HG03196 (cell line): ENCODE results near the gene MBP.

Experiments
- ATAC-seq: cut with Tn5 transposase; IDR thresholded peaks from one replicate; pipeline ENCODE4 v1.9.1; 2021; ENCODE audit not compliant: unreplicated experiment

MBP gene

GRCh38 chr18:77134611-77135010, 2.0 kb upstream of the MBP start:
- no peak for ATAC-seq

- peak; percentile 25 for ATAC-seq
Observed at GRCh38 chr18:77133835-77134496, 1.4 kb upstream of the MBP start.

- no peak for ATAC-seq
Observed at GRCh38 chr18:77133051-77133834, 660 bp upstream of the MBP start.

GRCh38 chr18:77131652-77132368, 773 bp downstream of the MBP start:
- ATAC-seq = peak; percentile 45

GRCh38 chr18:77131100-77131651, 1.4 kb downstream of the MBP start:
- no peak for ATAC-seq

GRCh38 chr18:77130229-77131099, 2.1 kb downstream of the MBP start:
- ATAC-seq = no peak

- no peak for ATAC-seq
Observed at GRCh38 chr18:77129150-77129551, 3.4 kb downstream of the MBP start.

- ATAC-seq = peak; percentile 30
Observed at GRCh38 chr18:77127769-77128671, 4.6 kb downstream of the MBP start.

GRCh38 chr18:77124452-77124922, 8.1 kb downstream of the MBP start:
- peak; percentile 62 for ATAC-seq

- ATAC-seq = no peak
Observed at GRCh38 chr18:77123320-77124231, 9.0 kb downstream of the MBP start.

GRCh38 chr18:77121523-77121922, 11.1 kb downstream of the MBP start:
- ATAC-seq = no peak

GRCh38 chr18:77119851-77120491, 12.6 kb downstream of the MBP start:
- no peak for ATAC-seq

- ATAC-seq = no peak
Observed at GRCh38 chr18:77119101-77119850, 13.3 kb downstream of the MBP start.

- no peak for ATAC-seq
Observed at GRCh38 chr18:77118256-77119090, 14.1 kb downstream of the MBP start.

- ATAC-seq = no peak
Observed at GRCh38 chr18:77116201-77117080, 16.1 kb downstream of the MBP start.
